Spleen (tissue), 11 donors: ENCODE measurements around the gene RHEB. TPM values are rescaled to one million over a fixed set of nuclear protein-coding genes. Genes with fewer than 3 reads are reported as not detected.

ENCODE experiments used
- DNase-seq: peaks from one replicate; pipeline ENCODE4 v3.0.0-alpha.2; 2020
- H3K27ac ChIP-seq, 8 donors: fragments of 200-600 bp; sonication (generic) in 7 of 8; 1 replicate in 4 of 8; 2 replicates in 4 of 8; pipeline versions ENCODE4 v1.5.0 to v1.8.0; 2016 to 2021; ENCODE audit warnings: inconsistent platforms in 4 of 8, mild to moderate bottlenecking in 4 of 8, moderate library complexity in 1 of 8
- H3K27me3 ChIP-seq, 7 donors: fragments of 200-600 bp; sonication (generic) in 6 of 7; replicated peaks in 1 of 7; 1 replicate in 4 of 7; 2 replicates in 3 of 7; pipeline versions ENCODE4 v1.5.0 to v1.8.0; 2016 to 2021; ENCODE audit warnings: inconsistent platforms in 3 of 7, mild to moderate bottlenecking in 1 of 7
- H3K36me3 ChIP-seq, 6 donors: fragments of 200-600 bp; sonication (generic) in 5 of 6; 1 replicate in 4 of 6; 2 replicates in 2 of 6; pipeline versions ENCODE4 v1.5.0 to v1.8.0; 2016 to 2021; ENCODE audit warnings: inconsistent platforms in 2 of 6
- H3K4me1 ChIP-seq, 6 donors: fragments of 200-600 bp; sonication (generic) in 5 of 6; 1 replicate in 3 of 6; 2 replicates in 3 of 6; pipeline versions ENCODE4 v1.5.0 to v1.8.0; 2016 to 2021; ENCODE audit warnings: inconsistent platforms in 3 of 6
- H3K4me3 ChIP-seq, 8 donors: fragments of 200-600 bp; sonication (generic) in 7 of 8; 1 replicate in 4 of 8; 2 replicates in 4 of 8; pipeline versions ENCODE4 v1.5.0 to v1.8.0; 2016 to 2021; ENCODE audit warnings: inconsistent platforms in 4 of 8, mild to moderate bottlenecking in 4 of 8, moderate library complexity in 2 of 8
- H3K9me3 ChIP-seq, 8 donors: fragments of 200-600 bp; sonication (generic) in 7 of 8; 1 replicate in 4 of 8; 2 replicates in 4 of 8; pipeline versions ENCODE4 v1.5.0 to v1.8.0; 2016 to 2021; ENCODE audit warnings: inconsistent platforms in 4 of 8
- POLR2A ChIP-seq, 3 donors: fragments of 450-650 bp; IDR thresholded peaks; one replicate each; pipeline ENCODE4 v1.5.1; 2017; ENCODE audit warnings: antibody characterized with exemption in 3 of 3, mild to moderate bottlenecking in 1 of 3
- POLR2AphosphoS5 ChIP-seq, 3 donors: sonication (generic); formaldehyde crosslinking; IDR thresholded peaks; one replicate each; pipeline ENCODE4 v1.5.1; 2017; ENCODE audit warnings: antibody characterized with exemption in 3 of 3
- WGBS, 5 donors: extraction: QIAGEN DNeasy Blood & Tissue Kit in 3 of 5; methylation state at CpG; one replicate each; pipeline versions ENCODE4 v1.1.5 to v1.1.7; 2013 to 2018; 5-methylcytosine and 5-hydroxymethylcytosine counted together
- intact Hi-C: fragments of 100-400 bp; cut with DNase I; formaldehyde crosslinking; loops from one replicate; pipeline ENCODE4 v1.15.0; 2023; ENCODE audit warnings: low total_unique reads
- polyA plus RNA-seq, 3 donors: library from polyadenylated mRNA; stranded (reverse); fragments of 200-250 nt; gene quantifications; one replicate each; pipeline ENCODE4 v1.2.1, GENCODE V29; 2013
- total RNA-seq, 7 donors: library from RNA; depleted of rRNA in 3 of 7; stranded (reverse); fragments of >200 nt in 3 of 7; fragmentation: NEBNext Ultra II Directional in 4 of 7; extraction: Animal tissue kit (Norgen Biotek cat#: 25700) in 4 of 7; gene quantifications; one replicate each; pipeline versions ENCODE4 v1.1.0 to v1.2.1, GENCODE V29; 2016 to 2021
- TF ChIP-seq, protein P1 (sequence below), 11 experiments: fragments of 200-600 bp in 7 of 11; fragments of 450-650 bp in 4 of 11; sonication (generic) in 4 of 11; IDR thresholded peaks in 8 of 11; conservative IDR thresholded peaks in 3 of 11; 1 replicate in 7 of 11; 2 replicates in 4 of 11; pipeline versions ENCODE4 v1.4.0 to v1.8.0; 2016 to 2021; ENCODE audit warnings: antibody characterized with exemption in 11 of 11, inconsistent platforms in 4 of 11, mild to moderate bottlenecking in 1 of 11
- donor health status: healthy with polysubstance abuse.
- donor health status: DM: no; HTN: no; CAD: no; lungs with moderate emphysema.
- donor health status: DM: no; HTN: no; CAD: no.
- donor health status: Bipolar disorder and iron deficiency.
- donor health status: healthy.
- donor health status: DM: no; HTN: no; CAD: no.
- donor health status: DM: yes; HTN: yes; CAD: no.

The RHEB gene
- total and polyA plus RNA-seq, 10 donors: 42.3 to 89.9 (median 72.5) TPM

DNA sequence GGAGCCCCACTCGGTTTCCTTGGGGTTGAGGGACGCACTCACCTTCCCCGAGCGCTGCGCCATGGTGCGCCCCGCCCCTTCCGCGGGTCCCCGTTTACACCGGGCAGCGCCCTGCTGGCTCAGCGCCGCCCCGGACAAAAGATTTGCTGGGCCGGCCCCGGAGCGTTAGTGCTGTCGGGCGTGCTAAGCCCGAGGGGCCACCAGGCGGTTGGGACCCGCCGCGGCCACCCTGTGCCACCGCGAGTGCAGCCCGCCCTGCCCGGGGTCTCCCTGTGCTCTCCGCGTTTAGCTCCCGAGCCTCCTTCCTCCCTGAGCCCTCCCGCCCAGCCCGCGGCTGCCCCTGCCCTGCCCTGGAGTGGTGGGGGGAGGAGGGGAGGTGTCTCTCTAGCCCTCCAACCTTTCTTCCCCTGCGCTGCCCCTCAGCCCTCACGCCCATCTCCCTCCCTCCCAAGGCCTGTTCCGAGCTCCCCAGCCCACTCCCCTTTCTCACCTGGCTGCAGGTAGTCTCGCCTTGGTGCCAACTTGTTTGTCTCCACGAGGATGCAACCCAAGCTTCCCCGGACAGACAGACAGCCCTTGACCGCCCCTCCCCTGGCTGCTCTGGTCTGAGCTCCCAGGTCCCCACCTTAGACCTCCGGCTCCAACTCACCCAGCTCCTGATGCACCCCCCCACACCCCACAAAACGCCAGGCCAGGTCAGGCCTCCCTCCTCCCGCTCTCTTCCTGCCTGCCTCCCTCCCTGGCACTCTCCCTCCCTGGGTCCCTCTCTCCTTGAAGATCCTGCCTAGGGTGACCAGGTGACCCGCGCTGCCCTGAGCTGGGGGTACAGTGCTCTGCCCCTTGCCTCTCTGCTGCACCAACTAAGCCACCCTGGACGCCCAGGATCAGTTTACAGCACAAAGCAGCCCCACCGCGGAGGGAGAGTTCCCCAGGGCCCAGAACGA is 79.6 kb downstream of the RHEB start, which contains the start of gene CRYGN:
Gene CRYGN, minus strand, starts transcription at position 287 of the 944 bp plus-strand sequence. Its CDS starts 224 bp downstream, at position 63.
- H3K27me3 ChIP-seq: peaks cover 0 to 26% (median 12%) of the 10 kb centered on the region in 7 donors
- no peaks in the 10 kb centered on the region for H3K36me3 ChIP-seq
- peaks cover 0 to 47% (median 21%) of the 10 kb centered on the region in 6 donors for H3K4me1 ChIP-seq
- 19 to 24% (median 20%) methylated on average over 29 to 51 of the region's 51 CpGs for whole genome bisulfite sequencing, 5 donors
- intact Hi-C loops: no loop called here
- DNase-seq: peak; percentile 73
- peak within 1 kb of the TSS in 6 of 8 donors; percentile 15 to 60 (median 28) for H3K4me3 ChIP-seq
- H3K27ac ChIP-seq: peak within 1 kb of the TSS in 7 of 8 donors; percentile 9 to 64 (median 51)
- no peak for TF ChIP-seq POLR2A (IDR thresholded peaks at IDR 0.05)
- peak in 2 of 3 donors; percentile 5 to 28 for TF ChIP-seq POLR2AphosphoS5 (IDR thresholded peaks at IDR 0.05)
- H3K9me3 ChIP-seq: no peaks in the 10 kb centered on the region

DNA sequence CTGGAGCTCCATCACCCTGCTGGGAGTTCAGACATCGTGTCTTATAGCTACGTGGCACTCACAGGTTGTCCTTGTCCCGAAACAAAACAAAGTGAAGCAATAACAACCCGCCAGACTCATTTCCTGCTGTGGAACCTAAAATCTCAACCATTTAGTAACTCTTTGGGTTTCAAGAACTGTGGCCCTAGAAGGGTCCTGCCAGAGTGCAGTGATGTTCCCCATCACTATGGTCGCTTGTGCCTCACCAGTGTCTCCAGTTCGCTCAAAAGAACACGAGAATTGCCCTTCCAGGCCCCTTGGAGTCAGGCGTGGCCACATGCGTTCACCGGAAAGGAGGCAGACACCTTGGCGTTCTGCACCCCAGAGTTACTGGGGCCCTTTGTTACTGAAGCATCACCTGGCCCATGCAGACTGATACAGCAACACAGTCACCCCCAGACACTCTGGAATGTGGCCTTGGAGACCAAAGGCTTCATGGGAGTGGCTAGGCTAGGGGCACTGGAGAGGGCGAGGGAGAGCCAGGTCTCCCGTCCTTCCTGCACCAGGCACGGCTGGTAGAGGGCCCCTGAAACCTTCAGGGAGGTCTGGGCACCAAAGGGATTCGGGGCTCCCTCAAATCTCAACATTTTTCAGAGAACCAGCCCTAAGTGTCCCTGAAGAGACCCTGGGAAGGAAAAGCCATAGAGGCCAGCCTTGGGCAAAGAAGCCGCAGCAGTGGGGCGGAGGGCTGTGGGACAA is 80.7 kb downstream of the RHEB start:
- 79 to 83% (median 80%) methylated on average over 11 to 17 of the region's 17 CpGs for WGBS, 5 donors
- Histone ChIP-seq H3K9me3 (no peaks in the 10 kb centered on the region), H3K27me3 (peaks cover 0 to 26% (median 12%) of the 10 kb centered on the region in 7 donors), H3K4me3 (peak overlapping the region in 2 of 8 donors; percentile 31 to 60), H3K36me3 (no peaks in the 10 kb centered on the region), H3K27ac (peak overlapping the region in 3 of 8 donors; percentile 51 to 64 (median 62)), H3K4me1 (peaks cover 0 to 47% (median 21%) of the 10 kb centered on the region in 6 donors)
- intact Hi-C loops: no loop called here
- DNase-seq: peak; percentile 27
- TF ChIP-seq POLR2A (IDR thresholded peaks at IDR 0.05): no peak

DNA sequence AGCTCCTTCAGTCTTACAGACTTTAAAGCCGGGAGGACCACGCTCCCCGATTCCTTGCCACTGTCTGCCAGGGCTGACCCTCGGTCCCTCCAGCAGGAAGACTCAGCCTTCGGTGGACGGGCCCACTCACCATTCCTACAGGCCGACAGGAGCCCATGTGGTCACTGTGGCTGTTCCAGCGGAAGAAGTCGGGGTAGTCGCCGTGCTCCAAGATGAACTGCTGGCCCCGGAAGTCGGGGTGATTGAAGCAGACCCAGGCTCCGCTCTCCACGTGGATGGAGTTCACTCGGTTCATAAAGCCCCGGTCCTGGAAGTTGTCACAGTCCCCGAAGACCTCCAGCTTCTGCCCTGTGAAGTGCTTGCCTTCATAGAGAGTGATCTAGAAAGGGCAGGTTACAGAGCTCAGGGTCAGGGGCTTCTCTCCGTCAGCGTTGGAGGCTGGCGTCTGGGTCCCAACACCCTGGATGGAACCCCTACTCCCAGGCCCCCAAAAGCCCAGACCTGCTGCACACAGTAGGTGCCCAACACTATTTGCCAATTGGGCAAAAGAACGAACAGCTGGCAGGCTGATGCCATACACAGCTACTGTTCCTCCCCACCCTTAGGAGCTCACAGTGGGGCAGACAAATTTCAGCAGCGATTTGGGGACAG is 81.7 kb downstream of the RHEB start:
- Histone ChIP-seq H3K36me3 (no peaks in the 10 kb centered on the region), H3K4me1 (peaks cover 0 to 55% (median 26%) of the 10 kb centered on the region in 6 donors), H3K27me3 (peaks cover 0 to 26% (median 12%) of the 10 kb centered on the region in 7 donors), H3K9me3 (no peaks in the 10 kb centered on the region), H3K27ac (peak overlapping the region in 3 of 8 donors; percentile 43 to 63 (median 61)), H3K4me3 (no peak overlapping the region)
- 90 to 93% (median 90%) methylated on average over 21 to 23 of the region's 23 CpGs for WGBS, 5 donors
- intact Hi-C loops: no loop called here
- DNase-seq: peak; percentile 59
- no peak for TF ChIP-seq POLR2A (IDR thresholded peaks at IDR 0.05)
- no peak for TF ChIP-seq POLR2AphosphoS5 (IDR thresholded peaks at IDR 0.05)
- TF ChIP-seq, protein P1, sequence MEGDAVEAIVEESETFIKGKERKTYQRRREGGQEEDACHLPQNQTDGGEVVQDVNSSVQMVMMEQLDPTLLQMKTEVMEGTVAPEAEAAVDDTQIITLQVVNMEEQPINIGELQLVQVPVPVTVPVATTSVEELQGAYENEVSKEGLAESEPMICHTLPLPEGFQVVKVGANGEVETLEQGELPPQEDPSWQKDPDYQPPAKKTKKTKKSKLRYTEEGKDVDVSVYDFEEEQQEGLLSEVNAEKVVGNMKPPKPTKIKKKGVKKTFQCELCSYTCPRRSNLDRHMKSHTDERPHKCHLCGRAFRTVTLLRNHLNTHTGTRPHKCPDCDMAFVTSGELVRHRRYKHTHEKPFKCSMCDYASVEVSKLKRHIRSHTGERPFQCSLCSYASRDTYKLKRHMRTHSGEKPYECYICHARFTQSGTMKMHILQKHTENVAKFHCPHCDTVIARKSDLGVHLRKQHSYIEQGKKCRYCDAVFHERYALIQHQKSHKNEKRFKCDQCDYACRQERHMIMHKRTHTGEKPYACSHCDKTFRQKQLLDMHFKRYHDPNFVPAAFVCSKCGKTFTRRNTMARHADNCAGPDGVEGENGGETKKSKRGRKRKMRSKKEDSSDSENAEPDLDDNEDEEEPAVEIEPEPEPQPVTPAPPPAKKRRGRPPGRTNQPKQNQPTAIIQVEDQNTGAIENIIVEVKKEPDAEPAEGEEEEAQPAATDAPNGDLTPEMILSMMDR (IDR thresholded peaks at IDR 0.05 in 8 of 11, conservative IDR thresholded peaks at IDR 0.05 in 3 of 11): no peak

DNA sequence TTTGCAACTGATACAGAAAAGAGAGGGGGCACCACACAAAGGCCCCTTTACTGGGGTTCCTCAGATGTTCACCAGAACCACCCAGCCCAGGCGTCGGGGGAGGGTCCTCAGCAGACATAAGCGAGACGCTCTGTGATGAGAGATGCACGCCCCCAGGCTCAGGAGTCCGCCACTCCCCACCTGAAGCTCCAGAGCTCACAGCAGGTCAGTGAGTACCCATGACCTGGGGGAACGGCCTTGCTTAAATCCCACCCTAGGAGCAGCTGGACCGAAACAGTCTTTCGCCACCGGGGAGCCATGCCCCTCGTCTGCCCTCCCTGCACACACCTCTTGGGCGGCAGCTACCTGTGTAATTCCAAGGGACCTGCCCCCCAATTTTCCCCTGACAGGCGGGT is 82.5 kb downstream of the RHEB start:
- Histone ChIP-seq H3K27me3 (peaks cover 0 to 26% (median 12%) of the 10 kb centered on the region in 7 donors), H3K4me1 (peaks cover 0 to 63% (median 32%) of the 10 kb centered on the region in 6 donors), H3K4me3 (no peak overlapping the region), H3K9me3 (no peaks in the 10 kb centered on the region), H3K36me3 (no peaks in the 10 kb centered on the region), H3K27ac (peak overlapping the region in 6 of 8 donors; percentile 38 to 63 (median 52))
- TF ChIP-seq, protein P1 (IDR thresholded peaks at IDR 0.05 in 8 of 11, conservative IDR thresholded peaks at IDR 0.05 in 3 of 11): no peak
- TF ChIP-seq POLR2A (IDR thresholded peaks at IDR 0.05) (no peak), POLR2AphosphoS5 (IDR thresholded peaks at IDR 0.05) (no peak)
- 82 to 93% (median 89%) methylated on average over 10 to 13 of the region's 13 CpGs for whole genome bisulfite sequencing, 5 donors
- DNase-seq: peak; percentile 65
- intact Hi-C loops: no loop called here
